DMS153 (cell line): Measurements from ENCODE around the gene APAF1.

Experiments
- DNase-seq: peaks from one replicate; lab custom pipeline; 2025; lab: John Stamatoyannopoulos, UW

Gene APAF1

GRCh38 chr12:98725476-98726247 lies 80.6 kb downstream of the APAF1 start:
- no peak for DNase-seq

- DNase-seq, result no peak
Observed at GRCh38 chr12:98727196-98727595, 82.1 kb downstream of the APAF1 start.

DNA sequence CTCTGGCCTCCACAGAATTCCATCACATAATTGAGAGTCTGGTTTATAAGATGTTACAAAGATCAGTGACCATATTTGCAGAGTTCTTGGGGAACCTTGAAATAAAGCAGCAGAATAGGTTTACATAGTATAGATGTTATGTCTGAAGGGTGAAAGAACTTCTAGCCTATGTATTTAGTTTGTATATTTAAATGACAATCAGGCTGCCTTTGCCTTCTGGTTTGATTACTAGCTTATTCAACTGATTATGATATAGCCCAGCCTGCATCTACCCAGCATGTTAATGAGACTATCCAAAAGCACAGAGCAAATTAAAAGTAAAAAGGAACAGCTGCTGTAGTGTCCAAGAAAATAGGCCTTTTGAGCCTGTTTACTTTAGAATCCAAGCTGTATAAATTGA lies 85.3 kb downstream of the APAF1 start:
- no peak for DNase-seq

DNA sequence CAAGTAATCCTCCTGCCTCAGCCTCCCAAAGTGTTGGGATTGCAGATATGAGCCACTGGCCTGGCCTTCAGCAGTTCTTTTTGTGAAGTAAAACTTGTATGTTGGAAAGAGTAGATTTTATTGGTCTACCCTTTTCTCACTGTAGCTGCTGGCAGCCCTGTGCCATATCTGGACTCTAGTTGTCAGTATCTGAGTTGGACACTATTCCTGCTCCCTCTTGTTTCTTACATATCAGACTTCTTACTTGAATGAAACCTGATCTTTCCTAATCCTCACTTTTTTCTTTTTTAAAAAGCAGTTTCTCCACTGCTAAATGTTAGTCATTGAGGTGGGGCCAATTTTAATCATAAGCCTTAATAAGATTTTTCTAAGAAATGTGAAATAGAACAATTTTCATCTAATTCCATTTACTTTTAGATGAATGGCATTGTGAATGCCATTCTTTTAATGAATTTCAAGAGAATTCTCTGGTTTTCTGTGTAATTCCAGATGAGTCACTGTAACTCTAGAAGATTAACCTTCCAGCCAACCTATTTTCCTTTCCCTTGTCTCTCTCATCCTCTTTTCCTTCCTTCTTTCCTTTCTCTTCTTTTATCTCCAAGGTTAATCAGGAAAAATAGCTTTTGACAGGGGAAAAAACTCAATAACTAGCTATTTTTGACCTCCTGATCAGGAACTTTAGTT lies 88.7 kb downstream of the APAF1 start:
- DNase-seq, result no peak

DNA sequence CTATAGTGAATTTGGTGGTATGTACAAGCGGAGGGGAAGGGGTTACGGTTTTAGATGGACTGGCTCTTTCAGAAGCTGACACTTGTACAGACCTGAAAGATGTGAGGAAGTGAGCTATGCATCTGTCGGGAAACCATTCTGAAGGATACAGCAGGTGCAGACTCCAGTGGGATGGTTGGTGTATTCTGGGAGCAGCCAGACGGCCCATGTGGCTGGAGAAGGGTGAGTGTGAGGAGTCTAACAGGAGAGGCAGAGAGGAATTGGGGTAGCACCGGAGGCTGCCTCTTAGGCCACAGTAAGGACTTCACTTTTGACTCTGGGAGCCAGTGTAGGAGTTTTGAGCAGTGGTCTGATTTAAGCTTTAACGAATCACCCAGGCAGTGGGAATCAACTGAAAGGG lies 90.7 kb downstream of the APAF1 start:
- DNase-seq, result no peak

- peak; percentile 68 for DNase-seq
Observed at GRCh38 chr12:98736352-98737321, 91.5 kb downstream of the APAF1 start.

DNA sequence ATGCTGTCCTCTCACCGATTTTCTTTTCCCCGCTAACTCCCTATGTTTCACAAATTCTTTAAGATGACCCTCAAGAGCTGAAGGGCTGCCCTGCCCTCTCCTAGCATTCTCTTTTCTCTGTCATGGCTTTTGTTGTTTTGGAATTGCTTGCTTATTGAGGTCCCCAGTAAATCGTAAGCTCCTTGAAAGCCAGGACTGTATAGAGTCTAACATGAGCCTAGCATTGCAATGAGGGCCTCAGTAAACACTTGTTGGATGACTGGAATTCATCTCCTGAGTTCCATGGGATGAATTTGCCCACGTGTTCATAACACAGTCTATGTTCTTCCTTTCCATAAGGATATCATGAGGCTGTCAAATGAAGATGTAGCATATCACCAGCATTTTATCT lies 92.2 kb downstream of the APAF1 start:
- DNase-seq, result no peak

DNA sequence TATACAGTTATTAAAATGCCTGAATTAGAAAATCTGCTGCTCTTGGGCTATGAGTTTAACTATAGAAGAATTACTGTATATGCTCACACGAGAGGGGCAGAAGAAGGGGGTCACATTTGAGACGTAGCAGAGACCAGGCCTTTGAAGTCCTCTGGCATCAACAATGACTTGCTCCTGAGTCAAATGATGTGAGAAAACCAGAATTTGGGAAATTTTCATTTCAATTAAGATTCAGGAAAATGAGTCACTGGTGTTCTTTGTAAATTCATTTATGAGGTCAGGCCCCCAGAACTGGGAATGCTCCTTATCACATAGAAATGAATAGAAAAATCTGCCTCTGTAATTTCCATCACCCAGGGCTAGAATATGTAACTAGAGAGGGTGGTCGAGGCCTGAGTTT lies 92.9 kb downstream of the APAF1 start:
- DNase-seq, result no peak

DNA sequence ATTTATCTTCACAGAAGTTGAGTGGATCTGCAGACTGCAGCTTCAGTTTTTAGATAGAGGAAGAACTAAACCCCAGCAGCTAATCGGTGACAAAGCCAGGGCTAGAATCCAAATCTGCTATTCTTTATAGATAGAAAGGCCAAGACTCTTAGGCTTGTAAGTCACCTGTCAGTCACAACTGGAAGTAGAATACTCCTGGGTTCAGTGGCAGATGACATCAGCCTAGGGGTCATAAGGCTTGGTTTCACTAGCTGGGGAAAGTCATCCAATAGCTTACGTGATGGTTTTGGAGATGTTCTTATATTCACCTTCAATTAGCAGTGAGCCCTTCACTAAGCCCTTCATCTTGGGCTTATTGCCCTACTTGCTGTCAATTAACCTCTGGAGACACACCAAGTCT lies 93.4 kb downstream of the APAF1 start:
- DNase-seq, result no peak

DNA sequence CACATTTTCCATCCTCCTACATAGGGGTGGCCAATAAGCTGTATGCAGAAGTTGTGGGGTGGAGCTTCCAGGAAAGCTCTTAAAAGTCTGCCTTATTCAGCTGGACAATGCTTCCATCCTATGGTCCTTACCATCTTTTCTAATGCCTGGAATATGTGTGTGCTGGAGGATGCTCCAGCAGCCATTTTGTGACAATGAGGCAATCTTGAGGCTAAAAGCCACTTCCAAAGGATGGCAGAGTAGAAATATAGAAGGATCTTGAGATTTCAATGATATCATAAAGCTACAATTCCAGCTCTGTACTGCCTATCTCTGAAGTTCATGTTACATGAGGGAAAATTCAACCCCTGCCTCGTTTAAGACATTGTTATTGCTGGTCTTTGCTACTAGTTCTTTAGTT lies 95.7 kb downstream of the APAF1 start:
- no peak for DNase-seq

DNA sequence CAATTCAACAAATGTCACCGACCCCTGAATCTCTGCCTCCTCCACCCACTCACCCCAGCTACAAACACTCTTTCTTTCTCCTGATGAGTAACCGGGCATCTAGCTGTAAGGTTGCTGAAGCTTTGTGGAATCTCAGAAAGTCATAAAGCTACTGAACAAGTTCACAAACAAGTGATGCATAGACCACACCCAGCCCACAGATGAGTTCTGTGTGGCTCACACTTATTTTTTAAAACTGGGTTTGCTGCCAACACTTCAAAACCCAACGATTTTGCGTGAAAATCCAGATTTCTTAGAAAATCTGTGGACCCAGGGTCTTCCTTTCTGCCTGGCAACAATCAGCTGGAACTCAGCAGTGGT lies 96.1 kb downstream of the APAF1 start:
- no peak for DNase-seq

- no peak for DNase-seq
Observed at GRCh38 chr12:98741556-98742265, 96.6 kb downstream of the APAF1 start.

DNA sequence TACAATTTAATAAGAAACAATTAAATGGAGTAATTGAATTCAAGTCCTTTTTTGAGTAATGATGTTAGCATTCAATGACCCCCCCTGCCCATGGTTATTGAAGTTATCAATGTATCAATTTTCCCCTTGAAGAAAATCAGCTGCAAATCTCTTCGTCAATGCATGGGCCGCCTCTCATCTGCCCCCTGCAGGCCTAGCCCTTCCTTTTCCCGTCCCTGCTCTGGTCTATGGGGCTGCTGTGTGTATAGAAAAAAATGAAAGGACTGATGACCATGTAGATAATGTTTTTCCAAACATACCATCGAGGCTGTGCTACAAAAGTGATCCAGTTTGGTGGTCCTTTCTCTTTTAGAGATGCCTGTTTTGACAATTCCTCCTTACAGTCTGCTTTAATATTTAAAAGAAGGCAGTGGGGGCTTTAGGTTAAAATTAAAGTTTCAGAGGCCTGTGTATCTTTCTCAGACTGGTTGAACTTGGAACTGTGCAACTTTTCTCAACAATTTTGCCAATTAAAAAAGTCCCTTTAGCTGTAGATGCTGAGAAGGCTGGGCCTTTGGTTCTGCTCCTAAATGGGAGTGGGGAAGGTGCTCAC lies 98.4 kb downstream of the APAF1 start:
- DNase-seq, result no peak

GRCh38 chr12:98744680-98745079 lies 99.6 kb downstream of the APAF1 start:
- DNase-seq, result no peak

DNA sequence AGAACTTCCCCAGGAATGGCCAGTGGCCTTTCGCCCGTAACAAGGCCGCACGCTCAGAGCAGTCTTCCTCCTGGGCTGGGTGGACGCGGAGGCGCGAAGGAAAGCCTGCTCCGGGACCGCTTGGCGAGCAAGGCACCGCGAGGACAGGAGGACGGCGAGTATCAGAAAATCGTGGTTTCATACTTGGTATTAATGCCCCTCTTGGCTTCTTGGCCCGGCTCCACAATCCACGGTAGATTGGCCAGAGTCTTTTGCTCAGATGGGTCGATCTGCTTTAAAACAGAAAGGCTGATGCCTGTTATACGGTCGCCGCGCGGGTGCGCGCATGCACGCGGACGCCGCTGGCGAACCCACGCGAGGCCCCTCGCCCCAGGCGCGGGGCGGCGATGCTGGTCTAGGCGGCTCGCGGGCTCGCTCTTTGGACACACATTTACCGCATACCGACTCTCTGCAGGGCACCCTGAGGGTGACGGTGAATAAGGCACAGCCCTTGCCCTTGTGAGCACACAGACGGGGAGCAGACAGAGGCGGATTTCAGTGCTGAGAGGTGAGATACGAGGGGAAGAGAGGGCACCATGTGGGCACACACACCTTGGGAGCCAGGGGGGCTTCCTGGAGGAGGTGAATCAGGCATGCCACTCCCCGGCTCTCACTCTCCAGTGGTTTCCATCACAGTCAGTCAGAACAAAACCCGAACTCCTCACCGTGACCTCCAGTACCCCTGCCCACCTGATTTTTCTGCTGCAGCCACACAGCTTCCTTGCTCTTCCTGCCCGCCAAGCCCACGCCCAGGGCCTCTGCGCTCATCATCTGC lies 100.7 kb downstream of the APAF1 start:
- no peak for DNase-seq

GRCh38 chr12:98748463-98748862 lies 103.4 kb downstream of the APAF1 start:
- no peak for DNase-seq

GRCh38 chr12:98750511-98750910 lies 105.4 kb downstream of the APAF1 start:
- DNase-seq, result no peak

DNA sequence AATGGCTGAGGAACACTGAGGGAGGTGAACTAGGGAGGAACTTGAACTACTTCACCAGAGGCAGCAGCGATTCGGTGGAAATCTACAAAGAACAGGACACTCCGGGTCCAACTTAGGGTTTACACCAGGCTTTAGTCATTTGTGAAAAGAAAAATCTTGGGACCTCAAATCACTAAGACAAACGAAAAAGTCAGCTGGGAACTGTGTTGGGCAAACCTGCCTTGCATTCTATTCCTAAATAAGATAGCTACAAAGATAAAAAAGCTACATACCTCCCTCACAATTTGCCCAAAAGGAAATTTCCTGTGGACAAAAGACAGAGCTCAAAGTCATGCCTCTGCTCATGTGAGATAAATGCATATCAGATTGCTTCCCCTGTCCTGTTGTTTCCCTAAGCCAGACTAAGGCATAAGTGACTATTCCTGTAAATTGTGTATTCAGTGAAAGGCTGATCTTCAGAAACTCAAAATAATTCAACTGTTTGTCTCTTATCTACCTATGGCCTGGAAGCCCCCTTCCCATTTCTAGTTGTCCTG lies 106.6 kb downstream of the APAF1 start:
- no peak for DNase-seq

DNA sequence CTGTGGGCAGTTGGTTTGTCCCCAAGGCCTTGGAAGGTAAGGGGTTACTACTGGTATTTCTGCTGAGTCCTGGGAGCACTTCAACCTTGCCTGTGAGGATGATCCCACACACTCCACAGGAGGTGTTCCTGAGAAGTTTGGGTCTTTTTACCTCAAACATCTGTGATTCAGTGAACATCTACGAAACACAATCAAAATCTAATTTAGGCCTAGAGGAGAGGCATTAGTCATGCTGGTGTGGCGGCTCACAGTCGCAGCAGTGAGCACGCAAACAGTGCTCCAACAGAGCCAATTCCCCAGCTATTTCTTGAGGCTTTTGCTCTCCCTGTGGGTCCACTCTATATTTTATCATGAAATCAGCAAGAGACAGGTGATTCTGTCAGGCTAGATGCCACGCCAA lies 107.6 kb downstream of the APAF1 start:
- DNase-seq, result no peak

- DNase-seq, result no peak
Observed at GRCh38 chr12:98754095-98754494, 109.0 kb downstream of the APAF1 start.
